NCI-H524 (cell line): Measurements from ENCODE around the gene MROH9.
"Not testable (repeated sequence)": the region's sequence is repeated elsewhere in the genome, so short reads cannot be mapped to it uniquely, and the experiment has no call there.

ENCODE experiments used
- DNase-seq, 2 experiments: peaks; one replicate each; lab custom pipeline; 2025; lab: John Stamatoyannopoulos, UW

MROH9 gene

GRCh38 chr1:170935231-170935630, at the start of gene MROH9:
MROH9 (plus strand) TSS chr1:170935534; CDS start chr1:170945557, 10,023 bp downstream.
- no peak for DNase-seq

DNA sequence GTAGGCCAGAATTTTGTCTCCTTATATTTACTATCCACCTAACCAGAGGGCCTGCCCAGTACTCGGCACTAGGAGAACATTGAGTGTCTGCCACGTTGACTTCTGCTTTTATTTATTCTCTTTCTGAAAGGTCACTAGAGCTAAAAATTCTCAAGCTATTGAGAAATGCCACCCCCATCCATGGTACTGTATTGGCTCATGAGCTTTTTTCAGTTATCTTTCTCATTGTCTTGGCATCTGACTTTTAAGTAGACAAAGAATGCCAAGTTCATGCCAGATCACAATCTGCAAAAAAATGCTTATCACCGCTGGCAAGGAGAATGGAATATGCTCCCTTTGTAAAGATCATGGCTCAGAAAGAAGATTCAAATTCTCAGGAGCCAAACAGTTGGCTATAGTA, 49.8 kb upstream of the MROH9 start:
- no peak for DNase-seq

DNA sequence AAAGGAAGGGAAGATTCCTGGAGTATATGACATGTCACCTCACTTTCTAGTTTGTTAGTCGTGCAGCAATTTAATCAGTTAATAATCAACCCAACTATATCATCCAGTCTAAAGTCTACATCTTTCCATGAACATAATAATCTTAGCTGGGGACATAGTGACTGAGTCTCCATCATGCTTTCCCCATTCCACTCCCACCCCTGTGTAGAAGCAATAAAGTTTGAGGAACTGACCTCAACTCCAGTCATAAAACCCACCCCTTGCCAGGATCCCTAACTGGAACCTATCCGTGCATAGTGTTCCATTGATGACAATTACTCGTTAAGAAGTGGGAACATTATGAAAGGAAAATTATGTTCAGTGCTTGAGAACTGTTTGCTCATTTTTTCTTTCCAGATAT, 48.9 kb upstream of the MROH9 start:
- DNase-seq = no peak

GRCh38 chr1:170887726-170888125, 47.6 kb upstream of the MROH9 start:
- DNase-seq = no peak

DNA sequence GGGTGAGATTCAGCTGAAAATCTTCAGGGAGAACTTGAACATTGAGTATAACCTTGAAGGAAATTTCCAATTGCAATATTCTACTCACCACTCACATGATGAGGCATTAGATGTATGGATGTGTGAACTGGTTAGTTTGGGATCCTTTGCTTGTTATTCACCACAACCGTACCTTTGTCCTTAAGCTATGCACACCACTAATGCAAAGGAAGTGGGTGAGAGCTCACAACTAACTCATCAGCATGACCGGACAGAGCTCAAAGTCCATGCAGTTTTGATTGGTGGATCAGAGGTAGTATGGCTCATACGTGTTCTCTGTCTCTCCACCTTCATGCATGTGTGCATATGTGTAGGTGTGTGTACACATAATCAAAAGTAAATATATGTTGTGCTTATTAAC, 43.5 kb upstream of the MROH9 start:
- no peak for DNase-seq

DNA sequence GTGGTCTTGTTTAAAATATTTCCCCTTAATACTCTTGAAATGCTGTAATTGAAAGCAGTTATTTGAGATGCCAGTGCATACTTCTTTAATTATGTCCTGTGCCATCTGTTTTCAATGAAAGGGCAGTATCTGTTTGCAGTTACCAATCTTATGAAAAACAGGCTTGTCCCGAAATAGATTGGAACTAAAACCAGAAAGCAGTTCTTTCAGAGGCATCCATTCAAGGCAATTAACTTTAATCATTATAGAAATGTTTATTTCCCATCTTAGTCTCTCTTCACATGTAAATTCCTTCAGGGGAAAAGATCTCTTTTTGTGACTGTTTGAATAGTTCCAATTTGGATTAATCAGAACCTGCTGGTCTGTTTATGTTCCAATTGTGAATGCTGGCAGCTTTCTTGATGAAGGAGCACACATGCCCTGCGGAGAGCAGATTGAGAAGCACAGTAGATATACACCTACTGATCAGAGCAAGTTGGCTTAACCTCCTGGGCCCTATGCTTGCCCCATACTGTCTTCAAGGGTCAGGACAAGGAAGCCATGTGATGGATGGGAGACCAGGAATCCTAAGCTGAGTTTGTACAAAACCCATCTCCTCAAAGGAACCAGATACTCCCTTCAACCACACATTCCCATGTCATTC, 41.6 kb upstream of the MROH9 start:
- peak in 1 of 2 experiments; percentile 20 for DNase-seq

DNA sequence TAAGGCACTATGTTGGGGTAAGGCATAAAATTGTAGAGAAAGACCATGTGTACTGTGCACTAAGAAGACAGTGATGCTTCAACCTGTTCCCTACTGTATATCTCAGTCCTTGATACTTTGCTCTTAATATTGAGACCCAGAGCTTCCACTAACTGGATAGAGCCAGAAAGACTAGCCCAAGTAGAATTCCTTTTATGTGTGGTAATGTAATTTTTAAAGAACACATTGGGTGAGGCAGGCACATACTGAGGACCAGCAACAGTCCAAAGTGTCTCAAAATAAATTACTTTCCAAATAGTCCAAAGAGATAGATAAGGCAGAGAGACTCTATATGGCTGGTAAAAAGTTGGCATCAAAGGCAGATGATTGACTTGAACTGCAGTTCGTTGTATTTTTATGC, 31.4 kb upstream of the MROH9 start:
- no peak for DNase-seq

DNA sequence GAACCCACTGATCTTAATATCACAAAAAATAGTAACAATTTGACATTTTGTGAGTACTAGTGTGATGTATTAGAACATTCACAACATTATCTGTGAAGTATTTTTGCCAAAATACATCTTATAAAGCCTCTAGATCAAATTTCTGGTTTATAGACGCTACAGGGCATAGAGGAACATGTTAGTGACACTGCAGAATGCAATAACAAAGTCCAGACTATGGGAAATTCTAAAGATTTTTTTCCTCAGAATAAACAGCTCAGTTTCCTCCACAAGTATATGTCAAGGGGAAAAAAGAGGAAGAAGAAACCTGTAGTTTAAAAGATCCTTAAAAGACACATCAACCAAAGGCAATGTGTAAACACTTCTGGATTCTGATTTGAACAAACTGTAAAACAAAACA, 26.4 kb upstream of the MROH9 start:
- no peak for DNase-seq

- DNase-seq = no peak
Observed at GRCh38 chr1:170910273-170910672, 25.1 kb upstream of the MROH9 start.

DNA sequence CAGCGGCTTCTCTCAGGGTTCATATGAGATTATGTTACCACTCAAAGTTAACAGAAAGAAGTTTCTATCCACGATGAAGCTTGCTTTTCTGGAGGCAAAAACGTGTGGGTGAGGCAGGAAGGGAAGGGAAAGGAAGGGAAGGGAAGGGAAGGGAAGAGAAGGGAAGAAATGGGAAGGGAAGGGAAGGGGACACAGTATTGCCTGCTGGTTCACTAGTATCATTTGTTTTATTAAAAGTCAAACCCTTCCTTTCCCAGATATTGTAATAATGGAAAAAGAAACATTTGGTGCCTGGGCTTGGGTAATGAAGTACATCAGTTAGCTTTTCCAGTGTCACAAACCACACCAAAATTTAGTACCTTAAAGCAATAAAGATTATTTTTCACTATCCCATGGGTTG, 18.0 kb upstream of the MROH9 start:
- no peak for DNase-seq

DNA sequence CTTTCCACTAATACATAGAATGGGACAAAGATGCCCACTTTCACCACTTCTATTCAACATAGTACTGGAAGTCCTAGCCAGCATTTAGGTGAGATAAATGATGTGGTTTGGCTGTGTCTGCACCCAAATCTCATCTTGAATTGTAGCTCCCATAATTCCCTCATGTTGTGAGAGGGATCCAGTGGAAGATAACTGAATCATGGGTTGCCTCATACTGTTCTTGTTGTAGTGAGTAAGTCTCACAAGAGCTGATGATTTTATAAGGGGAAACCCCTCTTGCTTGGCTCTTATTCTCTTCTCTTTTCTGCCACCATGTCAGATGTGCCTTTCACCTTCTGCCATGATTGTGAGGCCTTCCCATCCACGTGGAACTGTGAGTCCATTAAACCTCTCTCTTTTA, 10.7 kb upstream of the MROH9 start:
- DNase-seq = not testable (repeated sequence)

- peak in 1 of 2 experiments; percentile 22 for DNase-seq
Observed at GRCh38 chr1:170927955-170928840, 7.1 kb upstream of the MROH9 start.

DNA sequence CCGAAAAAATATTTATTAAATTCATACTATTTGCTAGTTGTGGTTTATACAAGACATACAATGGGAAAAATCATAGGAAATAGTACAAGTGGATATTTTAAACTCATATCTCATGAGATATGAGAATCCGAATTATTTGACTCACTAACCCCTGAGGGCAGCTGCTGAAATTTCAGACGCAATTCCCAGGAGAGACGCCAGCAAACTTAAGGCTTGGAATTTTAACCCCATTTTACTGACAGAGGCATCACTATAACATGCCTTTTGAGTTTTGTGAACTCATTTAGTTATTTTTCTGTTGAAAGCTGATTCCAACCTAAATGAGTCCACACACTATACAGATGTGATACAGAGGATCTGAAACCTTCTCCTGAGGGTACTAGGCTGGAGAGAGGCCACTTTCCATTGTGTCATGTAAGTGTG, 5.9 kb upstream of the MROH9 start:
- DNase-seq = no peak

- peak; percentile 6 to 65 for DNase-seq
Observed at GRCh38 chr1:170929835-170930554, 5.3 kb upstream of the MROH9 start.

DNA sequence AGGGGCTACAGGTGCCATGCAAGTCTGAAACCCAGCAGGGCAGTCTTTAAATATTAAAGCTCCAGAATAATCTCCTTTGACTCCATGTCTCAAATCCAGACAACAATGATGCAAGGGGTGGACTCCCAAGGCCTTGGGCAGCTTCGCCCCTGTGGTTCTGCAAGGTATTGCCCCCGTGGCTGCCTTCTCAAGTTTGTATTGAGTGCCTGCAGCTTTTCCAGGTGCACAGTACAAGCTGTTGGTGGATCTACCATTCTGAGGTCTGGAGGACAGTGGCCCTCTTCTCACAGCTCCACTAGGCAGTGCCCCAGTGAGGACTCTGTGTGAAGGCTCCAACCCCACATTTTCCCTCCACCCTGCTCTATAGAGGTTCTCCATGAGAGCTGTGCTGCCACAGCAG, 3.7 kb upstream of the MROH9 start:
- DNase-seq = no peak

- peak in 1 of 2 experiments; percentile 3 for DNase-seq
Observed at GRCh38 chr1:170932236-170932635, 3.1 kb upstream of the MROH9 start.

DNA sequence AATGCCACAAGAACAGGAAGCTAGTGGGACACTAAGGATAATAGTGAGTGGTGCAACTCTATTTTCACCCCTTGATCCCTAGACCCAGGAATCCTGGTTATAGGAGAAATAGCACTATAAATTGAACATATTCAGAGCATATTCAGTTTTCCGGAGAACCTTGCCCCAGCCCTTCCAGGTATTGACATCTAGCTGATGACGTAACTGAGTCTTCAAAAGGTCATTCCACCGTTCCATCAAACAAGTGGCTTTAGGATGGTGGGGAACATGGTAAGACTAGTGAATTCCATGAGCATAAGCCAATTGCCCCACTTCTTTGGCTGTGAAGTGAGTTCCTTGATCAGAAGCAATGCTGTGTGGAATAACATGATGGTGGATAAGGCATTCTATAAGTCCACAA, 2.9 kb downstream of the MROH9 start:
- no peak for DNase-seq

GRCh38 chr1:170939476-170939875, 4.1 kb downstream of the MROH9 start:
- DNase-seq = no peak

DNA sequence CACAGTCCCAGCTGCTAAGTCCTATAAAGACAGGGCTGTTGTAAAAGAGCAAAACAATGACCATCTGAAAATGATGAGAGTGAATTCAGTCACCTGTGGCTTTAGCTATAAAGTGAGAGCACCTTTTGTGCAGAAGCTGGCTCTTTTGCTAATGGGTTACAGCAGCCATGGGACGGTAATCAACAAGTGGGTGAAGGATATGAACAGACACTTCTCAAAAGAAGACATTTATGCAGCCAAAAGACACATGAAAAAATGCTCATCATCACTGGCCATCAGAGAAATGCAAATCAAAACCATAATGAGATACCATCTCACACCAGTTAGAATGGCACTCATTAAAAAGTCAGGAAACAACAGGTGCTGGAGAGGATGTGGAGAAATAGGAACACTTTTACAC, 16.4 kb downstream of the MROH9 start:
- not testable (repeated sequence) for DNase-seq

DNA sequence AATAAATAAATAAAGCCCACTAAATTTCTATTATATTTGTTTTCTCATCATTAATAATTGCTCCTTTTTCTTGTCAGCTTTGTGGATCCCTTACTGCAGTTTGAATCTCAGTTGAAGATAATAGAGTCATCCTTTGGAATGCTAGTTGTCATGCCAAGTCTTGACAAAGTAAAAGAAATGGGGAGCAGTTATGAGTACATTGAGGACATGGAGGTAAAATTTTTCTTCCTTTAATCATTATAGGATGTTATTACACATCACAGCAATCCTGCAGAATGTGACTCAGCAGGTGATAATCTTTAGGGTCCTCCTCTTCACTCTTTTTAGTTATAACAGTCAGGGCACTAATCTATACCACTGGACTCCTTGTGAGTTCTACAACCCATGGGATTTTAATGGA, 24.1 kb downstream of the MROH9 start:
- no peak for DNase-seq

- DNase-seq = no peak
Observed at GRCh38 chr1:170964506-170964905, 29.2 kb downstream of the MROH9 start.

- DNase-seq = peak; percentile 1 to 49
Observed at GRCh38 chr1:170967042-170967910, 31.9 kb downstream of the MROH9 start.
